Mesodermal cell (in vitro differentiated cells): ENCODE results near the gene TNNI2. TPM values are rescaled to one million over a fixed set of nuclear protein-coding genes. Genes with fewer than 3 reads are reported as not detected.
"Not testable (repeated sequence)": the region's sequence is repeated elsewhere in the genome, so short reads cannot be mapped to it uniquely, and the experiment has no call there.

Experiments
- H3K27ac ChIP-seq: 2 replicates; pipeline ENCODE4 v1.7.0; 2013; ENCODE audit warnings: mild to moderate bottlenecking, low read depth, low read length, moderate library complexity; ENCODE audit not compliant: severe bottlenecking
- H3K36me3 ChIP-seq: 2 replicates; pipeline ENCODE4 v1.7.1; 2013; ENCODE audit warnings: mild to moderate bottlenecking, low read length, moderate library complexity; ENCODE audit not compliant: control insufficient read depth, insufficient read depth
- H3K4me1 ChIP-seq: one replicate; pipeline ENCODE4 v1.7.1; 2013; ENCODE audit warnings: mild to moderate bottlenecking, low read length; ENCODE audit not compliant: insufficient read depth, control insufficient read depth, poor library complexity, severe bottlenecking
- H3K4me3 ChIP-seq: 2 replicates; pipeline ENCODE4 v1.7.0; 2013; ENCODE audit warnings: low read length, control low read depth, mild to moderate bottlenecking; ENCODE audit not compliant: insufficient read depth, poor library complexity, severe bottlenecking; ENCODE audit errors: extremely low read depth
- H3K9me3 ChIP-seq: 2 replicates; pipeline ENCODE4 v1.7.1; 2013; ENCODE audit warnings: mild to moderate bottlenecking, low read length, moderate library complexity; ENCODE audit not compliant: control insufficient read depth
- WGBS, 2 experiments: methylation state at CpG; one replicate each; pipeline ENCODE4 v1.1.5; 2013; ENCODE audit warnings: missing lambda C conversion rate in 2 of 2; ENCODE audit not compliant: insufficient coverage in 2 of 2; 5-methylcytosine and 5-hydroxymethylcytosine counted together
- polyA plus RNA-seq, 2 experiments: library from polyadenylated mRNA; stranded (reverse); fragments of 50-300 nt; gene quantifications; one replicate each; pipeline ENCODE4 v1.2.3, GENCODE V29; 2013

TNNI2 gene
- polyA plus RNA-seq (2013, experiment 1 of 2): 0.66 TPM
- not detected for polyA plus RNA-seq (2013, experiment 2 of 2)

DNA sequence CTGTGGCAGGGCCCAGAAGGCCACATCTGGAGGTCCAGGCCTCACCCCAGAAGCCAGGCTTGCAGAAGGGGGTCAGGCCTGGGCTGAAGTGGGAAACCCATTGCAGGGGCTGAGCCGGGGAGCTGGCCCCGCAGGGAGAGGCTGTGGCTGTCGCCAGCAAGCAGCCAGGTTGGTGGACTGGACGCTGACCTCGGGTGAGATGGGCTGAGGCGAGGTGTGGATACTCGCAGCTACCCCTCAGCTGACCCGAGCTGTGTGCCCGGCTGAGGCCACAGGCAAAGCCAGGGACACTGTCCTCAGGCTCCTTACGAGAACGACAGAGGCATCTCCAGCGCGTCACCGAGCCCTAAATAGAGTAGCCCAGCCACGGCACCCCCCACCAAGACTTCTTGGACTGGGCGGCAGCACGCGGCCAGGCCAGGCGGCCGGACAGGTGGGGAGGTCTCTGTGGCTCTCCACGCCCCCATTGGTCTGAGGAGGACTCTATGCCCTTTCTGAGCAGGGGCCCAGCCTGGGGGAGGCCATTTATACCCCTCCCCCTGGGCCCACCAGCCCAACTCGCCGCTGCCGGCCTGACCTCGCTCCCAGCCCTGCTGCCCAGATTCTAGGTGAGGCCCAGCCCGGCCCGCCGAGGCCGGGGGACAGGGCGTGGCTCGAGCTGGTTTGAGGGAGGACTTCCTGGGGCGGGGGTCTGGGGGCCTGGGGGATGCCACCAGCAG is at the start of gene TNNI2:
TNNI2 (plus strand) TSS at position 556 of the 719 bp plus-strand sequence. CDS start 716 bp downstream, outside the sequence.
- Histone ChIP-seq H3K27ac (no peak within 1 kb of the TSS), H3K4me1 (peaks cover 2% of the 10 kb centered on the region), H3K9me3 (no peaks in the 10 kb centered on the region), H3K4me3 (no peak within 1 kb of the TSS), H3K36me3 (no peaks in the 10 kb centered on the region)
- 92 to 94% methylated on average over 16 to 25 of the region's 32 CpGs for WGBS, 2 experiments

DNA sequence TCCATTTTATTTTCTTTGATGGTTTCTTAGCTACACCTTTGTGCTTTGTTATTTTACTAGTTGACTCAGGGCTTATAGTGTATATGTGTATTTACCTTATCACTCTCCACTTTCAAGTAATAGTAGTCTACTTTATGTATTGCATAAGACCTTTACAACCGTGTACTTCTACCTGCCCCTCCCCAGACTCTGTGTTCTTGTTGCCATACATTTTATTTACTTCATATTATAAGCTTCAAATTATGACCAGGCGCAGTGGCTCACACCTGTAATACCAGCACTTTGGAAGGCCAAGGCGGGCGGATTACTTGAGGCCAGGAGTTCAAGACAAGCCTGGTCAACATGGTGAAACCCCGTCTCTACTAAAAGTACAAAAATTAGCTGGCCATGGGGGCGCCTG is 46.9 kb upstream of the TNNI2 start:
- H3K27ac ChIP-seq: no peak overlapping the region
- H3K4me1 ChIP-seq: no peaks in the 10 kb centered on the region
- 92 to 98% methylated on average over 5 to 6 of the region's 6 CpGs for WGBS, 2 experiments
- H3K4me3 ChIP-seq: no peak overlapping the region
- no peaks in the 10 kb centered on the region for H3K36me3 ChIP-seq
- H3K9me3 ChIP-seq: no peaks in the 10 kb centered on the region

DNA sequence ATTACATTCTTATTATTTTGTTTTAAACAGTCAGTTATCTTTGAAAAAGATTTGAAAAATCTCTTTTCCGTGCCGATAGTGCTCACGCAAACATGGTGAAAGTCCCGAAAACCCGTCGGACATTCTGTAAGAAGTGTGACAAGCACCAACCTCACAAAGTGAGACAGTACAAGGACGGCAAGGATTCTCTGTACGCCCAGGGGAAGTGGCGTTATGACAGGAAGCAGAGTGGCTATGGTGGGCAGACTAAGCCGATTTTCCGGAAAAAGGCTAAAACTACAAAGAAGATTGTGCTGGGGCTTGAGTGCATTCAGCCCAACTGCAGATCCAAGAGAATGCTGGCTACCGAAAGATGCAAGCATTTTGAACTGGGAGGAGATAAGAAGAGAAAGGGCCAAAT is 46.3 kb upstream of the TNNI2 start:
- no peak overlapping the region for H3K27ac ChIP-seq
- no peaks in the 10 kb centered on the region for H3K9me3 ChIP-seq
- H3K4me1 ChIP-seq: no peaks in the 10 kb centered on the region
- no peaks in the 10 kb centered on the region for H3K36me3 ChIP-seq
- H3K4me3 ChIP-seq: no peak overlapping the region
- WGBS, 2 experiments: 94 to 96% methylated on average over 12 of the region's 12 CpGs

DNA sequence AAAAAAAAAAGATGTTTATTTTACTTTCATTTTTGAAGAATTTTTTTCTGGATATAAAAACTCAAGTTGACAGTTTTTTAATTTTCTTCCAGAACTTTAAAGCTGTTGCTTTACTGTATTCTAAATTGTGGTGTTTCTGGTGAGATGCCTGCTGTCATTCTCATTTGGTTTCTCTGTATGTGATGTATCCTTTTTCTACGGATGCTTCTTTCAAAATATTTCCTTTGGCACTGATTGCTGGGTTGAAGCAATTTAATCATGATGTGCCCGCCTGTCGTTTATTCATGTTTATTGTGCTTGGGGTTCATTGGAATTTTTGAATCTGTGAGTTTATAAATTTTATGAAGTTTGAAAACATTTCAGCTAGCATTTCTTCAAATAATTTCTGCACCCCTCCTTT is 45.7 kb upstream of the TNNI2 start:
- Histone ChIP-seq H3K36me3 (no peaks in the 10 kb centered on the region), H3K4me1 (no peaks in the 10 kb centered on the region), H3K27ac (no peak overlapping the region), H3K4me3 (no peak overlapping the region), H3K9me3 (no peaks in the 10 kb centered on the region)
- WGBS, 2 experiments: 100% methylated on average over 1 of the region's 3 CpGs; no CpG with 5 or more reads in 1 of the 2 experiments

DNA sequence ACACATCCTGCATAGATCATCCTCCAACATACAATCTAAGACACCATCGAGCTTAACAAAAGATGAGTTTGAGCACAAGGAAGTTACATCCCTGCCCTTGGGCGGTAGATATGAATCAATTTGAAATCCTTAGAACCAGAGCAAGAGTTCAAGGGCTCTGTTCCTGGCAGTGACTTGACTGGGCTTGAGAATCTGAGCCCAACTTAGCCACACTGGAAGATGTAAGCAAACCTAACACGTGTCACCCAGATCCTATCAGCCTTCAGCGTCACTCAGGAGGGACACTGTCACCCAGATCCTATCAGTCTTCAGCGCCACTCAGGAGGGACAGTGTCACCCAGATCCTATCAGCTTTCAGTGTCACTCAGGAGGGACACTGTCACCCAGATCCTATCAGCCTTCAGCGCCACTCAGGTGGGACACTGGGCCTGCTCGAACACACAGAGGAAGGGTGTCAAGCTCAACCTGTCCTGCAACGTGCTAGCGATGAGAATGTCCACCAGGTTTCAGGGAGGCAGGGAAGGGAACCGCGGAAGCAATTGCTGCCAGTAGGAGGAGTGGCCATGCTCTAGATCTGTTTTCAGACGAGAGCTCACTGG is 42.3 kb upstream of the TNNI2 start:
- H3K36me3 ChIP-seq: no peaks in the 10 kb centered on the region
- H3K4me3 ChIP-seq: no peak overlapping the region
- WGBS, 2 experiments: 75 to 87% methylated on average over 12 of the region's 12 CpGs
- no peaks in the 10 kb centered on the region for H3K9me3 ChIP-seq
- no peak overlapping the region for H3K27ac ChIP-seq
- H3K4me1 ChIP-seq: no peaks in the 10 kb centered on the region

DNA sequence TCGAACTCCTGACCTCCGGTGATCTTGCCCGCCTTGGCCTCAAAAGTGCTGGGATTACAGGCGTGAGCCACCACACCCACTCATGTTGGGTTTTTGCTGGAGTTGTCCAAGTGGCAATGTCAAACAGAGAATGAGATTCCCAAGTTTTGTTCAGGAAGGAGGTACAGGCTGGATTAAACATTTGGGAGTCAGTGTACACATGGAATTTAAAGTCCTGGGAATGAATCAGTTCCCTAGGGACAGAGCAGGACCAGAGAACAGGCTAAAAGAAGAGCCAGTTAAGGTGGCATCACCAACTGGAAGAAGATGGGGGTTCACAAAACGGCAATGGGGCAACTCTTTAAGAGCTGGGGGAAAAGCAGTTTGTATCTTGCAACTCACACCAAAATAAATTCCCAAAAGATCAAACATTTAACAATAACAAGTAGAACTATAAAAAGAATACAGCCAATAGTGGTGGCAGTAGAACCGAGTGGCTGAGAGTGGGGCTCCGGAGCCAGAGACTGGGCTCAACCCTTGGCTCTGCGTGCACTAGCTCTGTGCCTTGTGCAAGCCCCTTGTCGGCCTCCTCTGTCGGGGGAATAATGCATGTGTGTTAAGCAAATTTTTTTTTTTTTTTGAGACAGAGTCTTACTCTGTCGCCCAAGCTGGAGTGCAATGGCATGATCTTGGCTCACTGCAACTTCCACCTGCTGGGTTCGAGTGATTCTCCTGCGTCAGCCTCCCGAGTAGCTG is 41.2 kb upstream of the TNNI2 start:
- Histone ChIP-seq H3K9me3 (no peaks in the 10 kb centered on the region), H3K4me1 (no peaks in the 10 kb centered on the region), H3K36me3 (no peaks in the 10 kb centered on the region), H3K27ac (no peak overlapping the region), H3K4me3 (no peak overlapping the region)
- WGBS, 2 experiments: 89 to 93% methylated on average over 8 to 13 of the region's 14 CpGs

DNA sequence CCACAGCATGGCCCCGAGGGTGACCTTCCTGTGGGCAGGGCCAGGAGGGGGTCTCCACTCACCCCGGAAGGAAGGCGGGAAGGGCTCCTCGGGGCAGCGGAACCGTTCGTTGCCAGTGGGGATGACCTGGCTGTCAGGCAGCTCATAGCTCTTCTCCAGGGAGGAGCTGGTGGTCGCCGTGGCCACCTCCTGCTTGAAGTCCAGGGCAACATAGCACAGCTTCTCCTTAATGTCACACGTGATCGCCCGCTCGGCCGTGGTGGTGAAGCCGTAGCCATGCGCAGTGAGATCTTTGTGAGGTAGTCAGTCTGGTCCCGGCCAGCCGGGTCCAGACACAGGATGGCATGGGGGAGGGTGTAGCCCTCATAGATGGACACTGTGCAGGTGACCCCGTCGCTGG is 35.5 kb upstream of the TNNI2 start:
- no peak overlapping the region for H3K4me3 ChIP-seq
- no peaks in the 10 kb centered on the region for H3K36me3 ChIP-seq
- WGBS, 2 experiments: 96 to 98% methylated on average over 20 of the region's 20 CpGs
- H3K4me1 ChIP-seq: no peaks in the 10 kb centered on the region
- H3K9me3 ChIP-seq: no peaks in the 10 kb centered on the region
- no peak overlapping the region for H3K27ac ChIP-seq

DNA sequence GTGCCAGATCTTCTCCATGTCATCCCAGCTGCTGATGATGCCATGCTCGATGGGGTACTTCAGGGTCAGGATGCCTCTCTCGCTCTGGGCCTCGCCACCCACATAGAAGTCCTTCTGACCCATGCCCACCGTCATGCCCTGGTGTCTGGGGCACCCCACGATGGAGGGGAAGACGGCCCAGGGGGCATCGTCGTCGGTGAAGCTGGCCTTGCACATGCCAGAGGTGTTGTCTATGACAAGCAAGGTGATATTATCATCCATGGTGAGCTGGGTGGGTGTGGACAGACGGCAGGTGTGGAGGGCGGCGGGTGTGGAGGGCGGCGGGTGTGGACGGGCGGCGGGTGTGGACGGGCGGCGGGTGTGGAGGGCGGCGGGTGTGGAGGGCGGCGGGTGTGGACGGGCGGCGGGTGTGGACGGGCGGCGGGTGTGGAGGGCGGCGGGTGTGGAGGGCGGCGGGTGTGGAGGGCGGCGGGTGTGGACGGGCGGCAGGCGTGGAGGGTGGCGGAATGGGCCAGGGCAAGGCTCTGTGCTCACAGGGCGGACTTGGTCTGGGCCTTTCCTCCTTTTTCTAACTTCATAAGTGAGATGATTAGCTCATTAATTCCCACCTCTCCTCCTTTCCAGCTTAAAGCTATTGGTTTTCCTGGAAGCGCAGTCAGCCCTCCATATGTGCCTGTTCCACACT is 34.8 kb upstream of the TNNI2 start:
- not testable (repeated sequence) for H3K36me3 ChIP-seq, H3K4me3 ChIP-seq, H3K27ac ChIP-seq, H3K4me1 ChIP-seq, H3K9me3 ChIP-seq
- WGBS, 2 experiments: 88% methylated on average over 10 to 15 of the region's 42 CpGs

DNA sequence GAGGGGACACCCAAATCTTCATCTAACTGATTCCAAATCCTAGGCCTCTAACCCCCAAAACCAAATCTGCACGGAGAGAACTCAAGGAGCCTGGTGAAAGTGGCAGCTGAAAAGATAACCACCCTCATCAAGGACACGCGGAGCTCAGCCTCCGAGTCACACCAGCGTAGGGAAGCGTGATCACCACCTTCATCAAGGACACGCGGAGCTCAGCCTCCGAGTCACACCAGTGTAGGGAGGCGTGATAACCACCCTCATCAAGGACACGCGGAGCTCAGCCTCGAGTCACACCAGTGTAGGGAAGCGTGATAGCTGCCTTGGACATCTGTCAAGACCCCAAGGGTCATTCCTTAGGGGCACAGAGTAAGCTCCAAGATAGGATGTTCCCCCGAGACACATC is 33.3 kb upstream of the TNNI2 start:
- 93 to 94% methylated on average over 13 to 14 of the region's 15 CpGs for WGBS, 2 experiments
- Histone ChIP-seq H3K4me1 (no peaks in the 10 kb centered on the region), H3K4me3 (no peak overlapping the region), H3K9me3 (peaks cover 5% of the 10 kb centered on the region), H3K36me3 (no peaks in the 10 kb centered on the region), H3K27ac (no peak overlapping the region)

DNA sequence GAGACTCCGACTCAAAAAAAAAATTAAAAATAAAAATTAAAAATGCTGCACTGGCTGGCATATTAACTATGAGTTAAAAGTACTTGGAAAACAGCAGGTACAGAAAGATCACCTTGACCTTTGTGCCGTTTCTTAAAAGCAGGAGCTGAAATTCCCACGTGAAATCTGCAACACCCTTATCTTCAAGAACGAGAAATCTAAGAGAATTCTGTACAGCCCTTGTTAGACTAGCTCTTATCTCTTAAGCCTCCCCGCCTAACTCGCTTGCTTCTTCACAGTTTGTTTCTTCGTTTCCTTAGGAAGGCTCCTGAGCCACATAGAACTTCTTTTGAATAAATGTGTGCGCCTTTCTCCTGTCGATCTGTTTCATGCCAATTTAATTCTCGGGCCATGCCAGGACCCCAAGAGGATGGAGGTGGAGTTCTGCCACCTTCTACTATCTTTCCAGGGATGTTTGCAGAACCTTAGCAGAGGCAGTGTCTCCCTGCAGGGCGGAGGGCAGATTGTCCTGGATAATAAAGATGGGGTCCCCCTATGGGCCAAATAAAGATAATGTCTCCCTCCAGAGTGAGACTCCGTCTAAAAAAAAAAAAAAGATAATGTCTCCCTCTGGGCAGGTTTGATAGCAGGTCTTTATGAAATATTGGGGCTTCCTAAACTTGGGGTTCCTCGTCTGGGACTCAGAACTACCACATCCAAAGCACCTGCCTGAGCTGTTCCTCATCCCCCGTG is 31.4 kb upstream of the TNNI2 start:
- Histone ChIP-seq H3K36me3 (no peaks in the 10 kb centered on the region), H3K9me3 (peaks cover 5% of the 10 kb centered on the region), H3K4me1 (no peaks in the 10 kb centered on the region), H3K4me3 (no peak overlapping the region), H3K27ac (no peak overlapping the region)
- WGBS, 2 experiments: 86 to 88% methylated on average over 10 to 14 of the region's 14 CpGs
